ENCODE data around the gene IGSF21. TPM values are rescaled to one million over a fixed set of nuclear protein-coding genes. Genes with fewer than 3 reads are reported as not detected.

The IGSF21 gene
- total and polyA plus RNA-seq, 2 donors (not counting 1 experiment from before 2014, with no cell fraction given), result not detected

GRCh38 chr1:18243503-18244175, 136.0 kb downstream of the IGSF21 start:
- Histone ChIP-seq H3K9ac (ENCODE audit: low read length) (no peak overlapping the region), H3K9me3 (ENCODE audit: control extremely low read depth in 1 of 3, control insufficient read depth in 2 of 3, insufficient read depth in 1 of 3, low read length in 2 of 3) (peaks cover 0 to 3% (median 0%) of the 10 kb centered on the region in 3 donors), H3K4me1 (ENCODE audit: control insufficient read depth in 2 of 2, insufficient read depth in 2 of 2, low read length in 2 of 2) (no peaks in the 10 kb centered on the region), H3K27me3 (replicated peaks in 1 of 4; ENCODE audit: control extremely low read depth in 1 of 4, control insufficient read depth in 3 of 4, insufficient read depth in 4 of 4, low read length in 3 of 4) (no peaks in the 10 kb centered on the region), H3K27ac (ENCODE audit: low read length in 2 of 2) (no peak overlapping the region), H2AFZ (ENCODE audit: insufficient read depth, low read depth, low read length, poor library complexity, severe bottlenecking) (no peak overlapping the region), H3K79me2 (ENCODE audit: control insufficient read depth, insufficient read depth, low read length) (no peaks in the 10 kb centered on the region), H3K4me3 (ENCODE audit: control extremely low read depth in 1 of 5, extremely low read depth in 1 of 5, insufficient read depth in 1 of 5, low read depth in 2 of 5, low read length in 4 of 5) (no peak overlapping the region), H3K36me3 (replicated peaks in 1 of 2; ENCODE audit: control extremely low read depth in 1 of 2, control insufficient read depth in 1 of 2, extremely low read depth in 1 of 2, insufficient read depth in 2 of 2, low read length in 1 of 2) (no peaks in the 10 kb centered on the region), H3K4me2 (replicated peaks; ENCODE audit: low read depth, low read length, poor library complexity, severe bottlenecking) (no peak overlapping the region), H4K20me1 (ENCODE audit: control insufficient read depth, insufficient read depth, low read length, poor library complexity, severe bottlenecking) (no peaks in the 10 kb centered on the region)
- Mint-ChIP-seq H3K27me3 (peaks cover 13% of the 10 kb centered on the region), H3K27ac (no peak overlapping the region), H3K4me1 (no peaks in the 10 kb centered on the region), H3K9me3 (ENCODE audit: insufficient read depth) (no peaks in the 10 kb centered on the region), H3K4me3 (no peak overlapping the region)
- intact Hi-C loops (cut with micrococcal nuclease), result no loop called here
- WGBS (ENCODE audit: insufficient coverage), result 72% methylated on average over 9 of the region's 10 CpGs
- CTCF ChIA-PET, result interaction anchor here (0.9 kb wide), 1 partner anchor 12 kb away, joined by 3 read pairs; no protein-coding TSS in a partner anchor
- ATAC-seq (ENCODE audit: low read depth) (no peak), DNase-seq (no peak)
- no peak for TF ChIP-seq CTCF (IDR thresholded peaks at IDR 0.05)
- POLR2A ChIA-PET, result no interaction called here

GRCh38 chr1:18244762-18245161, 137.2 kb downstream of the IGSF21 start:
- no peaks in the 10 kb centered on the region for H3K79me2 ChIP-seq (ENCODE audit: control insufficient read depth, insufficient read depth, low read length)
- whole genome bisulfite sequencing (ENCODE audit: insufficient coverage), result no CpG with 5 or more reads among the region's 1 CpG
- no peak overlapping the region for H3K4me3 Mint-ChIP-seq
- no peak for DNase-seq
- no peak overlapping the region for H3K27ac ChIP-seq (ENCODE audit: low read length in 2 of 2)
- no peaks in the 10 kb centered on the region for H4K20me1 ChIP-seq (ENCODE audit: control insufficient read depth, insufficient read depth, low read length, poor library complexity, severe bottlenecking)
- intact Hi-C loops (cut with micrococcal nuclease), result no loop called here
- ChIA-PET CTCF (no interaction called here), POLR2A (no interaction called here)
- no peak for ATAC-seq (ENCODE audit: low read depth)
- peaks cover 9% of the 10 kb centered on the region for H3K27me3 Mint-ChIP-seq
- peaks cover 0 to 2% (median 0%) of the 10 kb centered on the region in 4 experiments for H3K27me3 ChIP-seq (replicated peaks in 1 of 4; ENCODE audit: control extremely low read depth in 1 of 4, control insufficient read depth in 3 of 4, insufficient read depth in 4 of 4, low read length in 3 of 4)
- peaks cover 0 to 3% (median 0%) of the 10 kb centered on the region in 3 donors for H3K9me3 ChIP-seq (ENCODE audit: control extremely low read depth in 1 of 3, control insufficient read depth in 2 of 3, insufficient read depth in 1 of 3, low read length in 2 of 3)
- no peaks in the 10 kb centered on the region for H3K9me3 Mint-ChIP-seq (ENCODE audit: insufficient read depth)
- TF ChIP-seq EZH2 (IDR thresholded peaks at IDR 0.05; ENCODE audit: borderline replicate concordance, insufficient read depth, low read depth, low read length, poor library complexity, severe bottlenecking), result no peak
- no peak overlapping the region for H3K4me2 ChIP-seq (replicated peaks; ENCODE audit: low read depth, low read length, poor library complexity, severe bottlenecking)
- H3K4me3 ChIP-seq (ENCODE audit: control extremely low read depth in 1 of 5, extremely low read depth in 1 of 5, insufficient read depth in 1 of 5, low read depth in 2 of 5, low read length in 4 of 5), result no peak overlapping the region
- no peaks in the 10 kb centered on the region for H3K36me3 ChIP-seq (replicated peaks in 1 of 2; ENCODE audit: control extremely low read depth in 1 of 2, control insufficient read depth in 1 of 2, extremely low read depth in 1 of 2, insufficient read depth in 2 of 2, low read length in 1 of 2)
- no peak overlapping the region for H3K9ac ChIP-seq (ENCODE audit: low read length)
- no peaks in the 10 kb centered on the region for H3K4me1 Mint-ChIP-seq
- no peak overlapping the region for H3K27ac Mint-ChIP-seq
- H3K4me1 ChIP-seq (ENCODE audit: control insufficient read depth in 2 of 2, insufficient read depth in 2 of 2, low read length in 2 of 2), result no peaks in the 10 kb centered on the region
- H2AFZ ChIP-seq (ENCODE audit: insufficient read depth, low read depth, low read length, poor library complexity, severe bottlenecking), result no peak overlapping the region
